ENCODE data around the gene MAGOH. TPM values are rescaled to one million over a fixed set of nuclear protein-coding genes. Genes with fewer than 3 reads are reported as not detected.

MAGOH gene
- total and polyA plus RNA-seq, 8 donors, result 2.9 to 105 (median 52.3) TPM

DNA sequence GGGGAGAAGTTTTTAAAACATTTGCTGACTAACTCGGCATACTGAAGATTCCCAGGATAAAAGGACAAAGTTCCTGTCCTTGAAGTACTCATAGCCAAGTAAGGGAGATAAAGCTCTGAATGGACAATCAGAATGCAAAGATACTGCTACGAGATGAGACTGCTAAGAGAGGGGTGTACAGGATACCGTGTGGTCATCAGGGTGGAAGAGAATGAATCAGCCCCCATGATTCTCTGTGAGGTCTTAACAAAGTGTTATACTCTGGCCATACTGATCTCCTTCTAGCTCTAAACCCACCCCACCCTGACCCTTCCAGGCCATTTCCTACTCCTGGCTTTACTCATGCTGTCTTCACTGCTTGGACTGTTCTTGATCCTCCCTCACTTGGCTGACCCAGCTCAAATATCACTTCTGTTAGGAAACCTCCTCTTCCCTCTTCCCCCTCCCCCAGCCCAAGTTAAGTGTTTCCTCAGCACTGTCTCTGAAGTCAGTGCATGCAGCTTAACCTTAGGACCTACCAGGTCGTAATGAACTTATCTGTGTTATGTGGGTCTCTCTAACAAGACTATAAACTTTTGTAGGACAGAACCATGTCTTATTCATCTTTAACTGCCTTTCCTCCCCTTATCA, 15.8 kb upstream of the MAGOH start:
- TF ChIP-seq POLR2A (IDR thresholded peaks at IDR 0.05), result no peak
- TF ChIP-seq POLR2AphosphoS5 (IDR thresholded peaks at IDR 0.05), result no peak
- intact Hi-C loops (cut with DNase I; ENCODE audit: low total_unique reads), result no loop called here
- DNase-seq, result no peak
- no peaks in the 10 kb centered on the region for H3K36me3 ChIP-seq
- H3K27ac ChIP-seq, result no peak overlapping the region
- H3K4me1 ChIP-seq, result peaks cover 0 to 11% (median 3%) of the 10 kb centered on the region in 4 donors
- 80 to 88% (median 87%) methylated on average over 4 of the region's 4 CpGs for WGBS, 5 donors
- no peak overlapping the region for H3K4me3 ChIP-seq
- H3K27me3 ChIP-seq, result no peaks in the 10 kb centered on the region
- no peaks in the 10 kb centered on the region for H3K9me3 ChIP-seq

DNA sequence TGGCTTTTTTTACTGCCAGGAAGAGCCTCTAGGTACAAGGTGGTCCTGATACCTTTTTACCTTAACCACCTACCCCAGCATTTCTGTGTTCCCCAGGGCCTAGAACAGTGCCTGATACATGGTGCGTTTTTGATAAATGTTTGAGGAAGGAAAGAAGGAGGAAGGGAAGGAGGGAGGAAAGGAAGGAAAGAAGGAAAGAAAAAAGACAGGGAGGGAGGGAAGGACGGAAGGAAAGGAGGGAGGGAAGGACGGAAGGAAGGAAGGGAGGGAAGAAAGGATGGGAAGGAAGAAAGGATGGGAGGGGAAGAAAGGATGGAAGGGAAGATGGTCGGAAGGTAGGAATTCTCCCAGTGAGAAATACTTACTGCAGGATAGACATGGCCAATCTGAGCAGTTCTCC, 12.0 kb upstream of the MAGOH start:
- H3K27ac ChIP-seq, result no peak overlapping the region
- WGBS, 5 donors, result 77 to 91% (median 81%) methylated on average over 4 of the region's 4 CpGs
- H3K4me3 ChIP-seq, result no peak overlapping the region
- intact Hi-C loops (cut with DNase I; ENCODE audit: low total_unique reads), result no loop called here
- no peaks in the 10 kb centered on the region for H3K4me1 ChIP-seq
- TF ChIP-seq EP300 (IDR thresholded peaks at IDR 0.05) (no peak), POLR2AphosphoS5 (IDR thresholded peaks at IDR 0.05) (no peak), POLR2A (IDR thresholded peaks at IDR 0.05) (no peak)
- TF ChIP-seq, protein P1, sequence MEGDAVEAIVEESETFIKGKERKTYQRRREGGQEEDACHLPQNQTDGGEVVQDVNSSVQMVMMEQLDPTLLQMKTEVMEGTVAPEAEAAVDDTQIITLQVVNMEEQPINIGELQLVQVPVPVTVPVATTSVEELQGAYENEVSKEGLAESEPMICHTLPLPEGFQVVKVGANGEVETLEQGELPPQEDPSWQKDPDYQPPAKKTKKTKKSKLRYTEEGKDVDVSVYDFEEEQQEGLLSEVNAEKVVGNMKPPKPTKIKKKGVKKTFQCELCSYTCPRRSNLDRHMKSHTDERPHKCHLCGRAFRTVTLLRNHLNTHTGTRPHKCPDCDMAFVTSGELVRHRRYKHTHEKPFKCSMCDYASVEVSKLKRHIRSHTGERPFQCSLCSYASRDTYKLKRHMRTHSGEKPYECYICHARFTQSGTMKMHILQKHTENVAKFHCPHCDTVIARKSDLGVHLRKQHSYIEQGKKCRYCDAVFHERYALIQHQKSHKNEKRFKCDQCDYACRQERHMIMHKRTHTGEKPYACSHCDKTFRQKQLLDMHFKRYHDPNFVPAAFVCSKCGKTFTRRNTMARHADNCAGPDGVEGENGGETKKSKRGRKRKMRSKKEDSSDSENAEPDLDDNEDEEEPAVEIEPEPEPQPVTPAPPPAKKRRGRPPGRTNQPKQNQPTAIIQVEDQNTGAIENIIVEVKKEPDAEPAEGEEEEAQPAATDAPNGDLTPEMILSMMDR (IDR thresholded peaks at IDR 0.05), result no peak
- H3K9me3 ChIP-seq, result no peaks in the 10 kb centered on the region
- DNase-seq, result no peak
- H3K36me3 ChIP-seq, result no peaks in the 10 kb centered on the region
- no peaks in the 10 kb centered on the region for H3K27me3 ChIP-seq

DNA sequence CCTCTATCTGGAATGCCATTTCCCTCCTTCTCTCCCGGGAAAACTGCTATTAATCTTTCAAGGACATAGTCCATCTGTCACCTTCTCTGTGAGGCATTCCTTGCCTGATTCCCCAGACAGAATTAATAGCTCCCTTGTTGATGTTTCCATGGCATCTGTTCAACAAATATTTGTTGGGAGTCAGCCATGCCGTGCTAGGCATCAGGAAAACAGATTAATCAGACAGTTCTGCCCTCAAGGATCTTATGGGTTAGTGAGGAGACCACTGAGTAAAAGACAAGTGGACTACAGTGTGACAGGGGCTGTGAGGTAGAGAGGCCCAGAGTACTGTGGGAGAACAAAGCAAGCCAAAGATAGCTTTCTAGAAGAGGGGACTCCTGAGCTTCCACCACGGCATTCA, 11.4 kb upstream of the MAGOH start:
- Histone ChIP-seq H3K4me1 (no peaks in the 10 kb centered on the region), H3K27me3 (no peaks in the 10 kb centered on the region), H3K36me3 (no peaks in the 10 kb centered on the region), H3K4me3 (no peak overlapping the region), H3K9me3 (no peaks in the 10 kb centered on the region), H3K27ac (no peak overlapping the region)
- peak in 1 of 2 donors; percentile 71 for DNase-seq
- TF ChIP-seq, protein P1 (IDR thresholded peaks at IDR 0.05), result no peak
- TF ChIP-seq EP300 (IDR thresholded peaks at IDR 0.05), result no peak
- TF ChIP-seq POLR2A (IDR thresholded peaks at IDR 0.05), result no peak
- no peak for TF ChIP-seq POLR2AphosphoS5 (IDR thresholded peaks at IDR 0.05)
- intact Hi-C loops (cut with DNase I; ENCODE audit: low total_unique reads), result no loop called here
- 25 to 42% (median 37%) methylated on average over 3 of the region's 3 CpGs for WGBS, 5 donors

DNA sequence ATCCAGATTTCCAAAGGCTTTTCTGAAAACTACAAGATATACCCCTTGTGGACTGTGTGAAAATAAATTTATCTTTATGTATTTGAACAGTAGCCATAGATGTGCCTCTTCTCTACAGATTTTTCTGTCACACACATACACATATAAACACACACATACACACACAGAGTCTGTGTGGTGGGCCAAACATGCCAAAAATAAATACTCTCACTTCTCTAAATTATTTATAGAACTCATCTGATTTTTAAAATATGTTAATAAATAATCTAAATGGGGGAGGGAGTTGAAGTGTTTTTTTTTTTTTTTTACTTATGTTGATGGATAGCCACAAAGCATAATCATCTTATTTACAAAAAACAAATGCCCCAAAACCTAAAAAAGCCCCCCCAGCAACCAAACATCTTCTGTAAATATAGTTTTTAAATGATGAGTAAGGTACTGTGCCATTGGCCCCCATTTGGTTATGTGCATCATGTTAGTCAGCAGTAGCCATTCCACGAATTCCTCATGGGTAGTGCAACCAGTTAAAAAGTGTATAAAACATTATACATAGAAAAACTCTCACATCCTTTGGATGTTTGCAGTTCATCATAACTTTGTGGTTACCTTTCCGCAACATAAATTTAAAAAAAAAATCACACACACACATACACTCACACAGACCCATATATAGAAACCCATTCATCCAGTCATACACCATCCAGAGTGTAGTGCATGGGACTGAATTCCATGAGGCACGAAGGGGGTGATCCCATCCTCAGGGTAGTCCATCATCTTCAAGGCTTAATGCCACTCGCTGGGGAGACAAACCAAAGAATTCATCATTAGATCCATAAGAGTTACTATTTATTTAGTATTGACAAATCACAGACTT, 8.2 kb upstream of the MAGOH start:
- H3K4me3 ChIP-seq, result no peak overlapping the region
- intact Hi-C loops (cut with DNase I; ENCODE audit: low total_unique reads), result no loop called here
- TF ChIP-seq EP300 (IDR thresholded peaks at IDR 0.05) (no peak), POLR2AphosphoS5 (IDR thresholded peaks at IDR 0.05) (no peak), POLR2A (IDR thresholded peaks at IDR 0.05) (no peak)
- TF ChIP-seq, protein P1 (IDR thresholded peaks at IDR 0.05), result no peak
- DNase-seq, result no peak
- WGBS, 5 donors, result 77 to 97% (median 83%) methylated on average over 4 of the region's 4 CpGs
- H3K4me1 ChIP-seq, result no peaks in the 10 kb centered on the region
- no peaks in the 10 kb centered on the region for H3K27me3 ChIP-seq
- H3K27ac ChIP-seq, result no peak overlapping the region
- H3K36me3 ChIP-seq, result no peaks in the 10 kb centered on the region
- no peaks in the 10 kb centered on the region for H3K9me3 ChIP-seq

Measured in stomach (tissue), 9 donors.